HL-60/S4 treated with retinoic acid at 250 ng/mL for 4 days and 3 days (cell line): Measurements from ENCODE around the gene ADAR.

Experiments
- in situ Hi-C: fragments of 300-500 bp; cut with MboI; formaldehyde crosslinking; loops from 2 replicates; pipeline ENCODE4 v1.7.0; 2022; ENCODE audit warnings: low sequenced_read_pairs

The ADAR gene

GRCh38 chr1:154558720-154559465 lies 49.1 kb downstream of the ADAR start:
- in situ Hi-C loops: no loop called here

DNA sequence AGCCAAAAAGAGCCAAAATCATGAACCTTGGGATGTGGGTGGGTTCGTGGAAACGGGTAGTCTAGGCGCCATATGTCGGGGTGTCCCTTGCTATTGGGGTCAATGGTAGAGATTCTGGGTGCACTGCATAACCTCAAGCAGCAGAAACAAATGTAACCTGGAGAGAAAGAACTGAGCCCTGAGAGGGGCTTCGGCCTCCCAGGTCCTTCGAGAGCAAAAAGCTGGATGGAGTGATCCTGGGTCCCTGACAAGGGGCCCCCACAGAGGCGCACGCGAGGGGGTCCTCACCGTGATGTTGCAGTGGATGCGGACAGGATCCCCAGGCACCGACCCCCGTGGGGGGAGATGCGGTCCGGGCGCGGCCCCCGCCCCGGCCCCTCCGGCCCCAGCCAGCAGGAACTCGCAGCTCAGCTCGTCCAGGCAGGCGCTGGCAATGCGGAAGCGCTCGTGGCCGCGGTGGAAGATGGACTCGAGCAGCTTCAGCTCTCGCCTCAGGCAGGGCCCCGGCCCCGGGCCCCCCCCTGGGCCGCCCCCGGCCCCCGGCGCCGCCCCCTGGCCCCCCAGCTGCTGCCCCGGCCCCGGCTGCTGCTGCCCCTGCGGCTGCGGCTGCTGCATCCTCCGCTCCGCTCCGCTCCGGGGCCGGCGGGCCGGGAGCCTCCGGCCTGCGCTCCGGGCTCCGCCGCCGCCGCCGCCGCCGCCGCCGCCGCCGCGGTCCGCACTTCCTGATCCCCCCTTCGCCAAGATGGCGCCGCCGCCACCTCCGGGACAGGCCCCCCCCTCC lies 49.9 kb downstream of the ADAR start, which contains the start of gene UBE2Q1:
UBE2Q1 (minus strand) TSS at position 724 of the 781 bp plus-strand sequence; CDS start at position 615, 109 bp downstream.
- in situ Hi-C loops: no loop called here

DNA sequence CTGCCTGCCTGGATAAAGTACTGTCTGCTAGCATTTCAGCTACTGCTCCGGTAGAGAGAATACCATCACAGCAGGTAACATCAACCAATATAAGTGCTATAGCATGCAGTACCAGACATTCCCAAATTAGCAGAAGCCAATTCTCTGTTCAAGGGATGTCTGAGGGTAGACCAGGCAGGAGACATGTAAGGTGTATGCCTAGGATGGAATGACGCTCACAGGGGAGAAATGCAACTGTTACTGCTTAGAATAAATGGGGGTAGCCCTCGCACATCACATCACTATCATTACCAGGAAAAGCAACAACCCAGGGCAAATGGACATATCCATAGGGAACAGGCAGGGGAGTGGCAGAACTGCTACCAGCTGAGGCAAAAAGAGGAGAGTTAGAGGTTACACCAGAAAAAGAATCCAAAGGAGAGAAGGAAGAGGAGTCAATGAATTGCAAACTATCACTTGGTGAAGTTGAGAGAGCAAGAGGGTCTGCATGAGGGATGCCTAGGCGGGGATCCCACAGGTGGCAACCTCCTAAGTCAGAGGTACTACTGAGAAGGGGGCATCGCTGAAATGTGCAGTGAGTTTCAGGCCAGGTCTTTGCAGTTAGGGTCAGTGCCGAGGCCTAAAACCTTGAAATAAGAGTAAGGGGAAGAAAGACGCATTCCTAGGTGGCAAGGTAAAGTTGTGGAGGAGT lies 50.6 kb downstream of the ADAR start:
- in situ Hi-C loops: no loop called here

DNA sequence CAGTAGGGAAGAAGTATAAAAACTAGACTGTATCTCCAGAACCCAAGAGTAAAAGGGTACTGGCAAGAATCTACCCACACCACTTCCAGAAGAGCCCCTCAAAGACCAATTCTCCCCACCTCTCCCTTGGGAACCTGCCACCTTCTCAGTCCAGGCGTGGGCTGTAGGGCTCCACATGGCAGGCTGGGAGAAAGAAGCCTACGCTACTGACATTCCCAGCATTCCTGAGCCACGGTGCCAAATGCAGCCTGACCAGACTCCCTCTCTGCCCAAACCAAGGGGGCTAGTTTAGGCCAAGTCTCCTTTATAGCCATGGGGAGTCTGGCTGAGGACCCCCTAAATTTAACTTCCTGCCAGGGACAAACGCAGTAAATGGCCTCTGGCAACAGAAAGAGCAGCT lies 51.6 kb downstream of the ADAR start:
- in situ Hi-C loops: no loop called here

GRCh38 chr1:154553056-154554030 lies 54.6 kb downstream of the ADAR start:
- in situ Hi-C loops: no loop called here

- in situ Hi-C loops: no loop called here
These were observed 56.0 kb downstream of the ADAR start for GRCh38 chr1:154552036-154552435.

DNA sequence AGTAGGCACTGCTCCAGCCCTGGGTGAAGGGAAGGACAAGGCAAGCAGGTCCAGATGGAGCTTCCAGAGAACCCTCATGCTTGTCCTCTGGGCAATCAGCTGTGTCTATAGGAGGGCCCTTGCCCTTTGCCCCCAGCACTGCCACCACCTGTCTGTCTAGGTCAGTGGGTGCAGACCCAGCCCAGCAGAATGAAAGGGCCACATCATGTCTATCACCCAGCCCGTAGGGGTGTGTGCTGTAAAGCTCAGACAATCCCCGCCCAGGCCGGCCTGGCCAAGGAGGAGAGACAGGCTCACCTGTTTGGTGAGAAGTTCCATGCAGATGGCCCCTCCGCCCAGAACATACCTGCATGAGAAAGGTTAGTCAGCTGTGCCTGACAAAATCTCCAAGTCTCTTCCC lies 56.5 kb downstream of the ADAR start:
- in situ Hi-C loops: no loop called here

DNA sequence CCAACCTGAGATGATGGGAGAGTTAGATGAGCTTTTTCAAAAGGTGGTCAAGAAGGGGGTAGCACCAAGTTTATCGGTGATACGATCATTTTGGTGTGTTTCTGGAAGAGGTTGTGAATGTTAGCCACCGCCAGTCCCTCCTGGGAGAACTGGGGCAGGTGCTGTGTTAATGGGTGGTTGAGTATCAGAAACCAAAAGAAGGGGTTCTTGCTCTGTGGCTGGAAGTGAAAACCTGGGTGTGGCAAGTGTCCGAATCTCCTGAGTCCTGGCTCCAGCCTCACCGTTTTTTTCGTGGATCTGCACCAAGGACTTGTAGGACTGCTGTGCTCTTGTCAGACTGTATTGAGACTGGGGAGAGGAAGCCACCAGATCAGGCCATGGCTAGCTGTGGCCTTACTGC lies 57.3 kb downstream of the ADAR start:
- in situ Hi-C loops: no loop called here

- in situ Hi-C loops: no loop called here
These were observed 57.9 kb downstream of the ADAR start for GRCh38 chr1:154550070-154550469.

DNA sequence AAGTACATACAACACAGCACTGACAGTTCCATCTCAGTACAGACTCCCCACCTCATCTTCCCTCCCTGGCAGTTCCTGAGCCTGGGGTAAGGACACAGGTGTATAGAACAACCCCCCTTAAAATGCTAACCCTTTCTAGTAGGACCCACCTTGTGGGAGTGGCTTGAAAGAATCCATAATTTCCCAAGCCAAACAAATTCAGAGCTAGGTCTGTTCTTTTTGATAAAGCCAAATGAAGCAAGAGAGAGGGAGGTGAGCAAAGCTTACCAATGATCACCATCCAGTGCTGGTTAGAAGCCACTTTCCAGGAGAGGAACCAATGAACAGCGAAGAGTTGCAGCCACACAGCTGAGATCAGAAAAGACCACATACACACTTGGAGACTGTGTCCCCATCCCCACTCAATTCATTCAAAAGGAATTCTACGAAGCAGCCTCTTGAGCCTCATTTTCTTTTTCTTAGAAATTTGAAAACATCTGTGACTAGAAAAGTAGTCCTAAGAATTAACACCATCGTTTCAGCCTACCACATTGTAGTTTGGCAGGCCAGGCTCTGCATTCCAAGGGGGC lies 58.7 kb downstream of the ADAR start:
- in situ Hi-C loops: no loop called here

GRCh38 chr1:154548028-154548427 lies 60.0 kb downstream of the ADAR start:
- in situ Hi-C loops: no loop called here

GRCh38 chr1:154547105-154547732 lies 60.8 kb downstream of the ADAR start:
- in situ Hi-C loops: no loop called here

- in situ Hi-C loops: no loop called here
These were observed 61.5 kb downstream of the ADAR start for GRCh38 chr1:154546264-154547063.

DNA sequence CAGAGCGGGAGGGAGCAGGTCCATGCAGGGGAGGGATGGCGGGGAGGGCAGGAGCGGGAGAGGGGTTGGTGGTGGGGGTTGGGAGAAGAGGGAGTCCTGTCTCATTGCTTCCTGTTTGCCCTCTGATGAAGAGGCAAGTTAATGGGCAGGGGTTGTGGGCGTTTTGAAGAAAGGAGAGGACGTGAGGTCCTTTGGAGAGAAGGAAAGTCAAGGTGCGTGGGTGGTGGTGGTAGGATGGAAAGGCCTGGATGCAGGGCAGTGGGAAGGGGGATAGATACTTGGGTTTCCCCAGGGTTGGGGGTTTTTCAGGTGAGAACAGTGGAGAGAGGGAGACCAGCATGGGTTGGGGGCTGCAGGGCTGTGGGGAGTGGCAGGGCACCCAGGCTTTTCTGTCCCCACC lies 66.8 kb downstream of the ADAR start:
- in situ Hi-C loops: no loop called here

GRCh38 chr1:154539486-154540483 lies 68.2 kb downstream of the ADAR start:
- in situ Hi-C loops: no loop called here

- in situ Hi-C loops: no loop called here
These were observed 71.4 kb downstream of the ADAR start for GRCh38 chr1:154536570-154536969.

- in situ Hi-C loops: no loop called here
These were observed 73.8 kb downstream of the ADAR start for GRCh38 chr1:154533952-154534844.
